HG02571 (cell line): Measurements from ENCODE around the gene MED14.
A peak's percentile ranks its signal among the peaks of the same experiment; 100 is the strongest.
"Not testable (repeated sequence)": the region's sequence is repeated elsewhere in the genome, so short reads cannot be mapped to it uniquely, and the experiment has no call there.

Source experiments
- ATAC-seq: cut with Tn5 transposase; IDR thresholded peaks from one replicate; pipeline ENCODE4 v1.9.1; 2021; ENCODE audit warnings: mild to moderate bottlenecking, moderate library complexity; ENCODE audit not compliant: unreplicated experiment

MED14 gene

DNA sequence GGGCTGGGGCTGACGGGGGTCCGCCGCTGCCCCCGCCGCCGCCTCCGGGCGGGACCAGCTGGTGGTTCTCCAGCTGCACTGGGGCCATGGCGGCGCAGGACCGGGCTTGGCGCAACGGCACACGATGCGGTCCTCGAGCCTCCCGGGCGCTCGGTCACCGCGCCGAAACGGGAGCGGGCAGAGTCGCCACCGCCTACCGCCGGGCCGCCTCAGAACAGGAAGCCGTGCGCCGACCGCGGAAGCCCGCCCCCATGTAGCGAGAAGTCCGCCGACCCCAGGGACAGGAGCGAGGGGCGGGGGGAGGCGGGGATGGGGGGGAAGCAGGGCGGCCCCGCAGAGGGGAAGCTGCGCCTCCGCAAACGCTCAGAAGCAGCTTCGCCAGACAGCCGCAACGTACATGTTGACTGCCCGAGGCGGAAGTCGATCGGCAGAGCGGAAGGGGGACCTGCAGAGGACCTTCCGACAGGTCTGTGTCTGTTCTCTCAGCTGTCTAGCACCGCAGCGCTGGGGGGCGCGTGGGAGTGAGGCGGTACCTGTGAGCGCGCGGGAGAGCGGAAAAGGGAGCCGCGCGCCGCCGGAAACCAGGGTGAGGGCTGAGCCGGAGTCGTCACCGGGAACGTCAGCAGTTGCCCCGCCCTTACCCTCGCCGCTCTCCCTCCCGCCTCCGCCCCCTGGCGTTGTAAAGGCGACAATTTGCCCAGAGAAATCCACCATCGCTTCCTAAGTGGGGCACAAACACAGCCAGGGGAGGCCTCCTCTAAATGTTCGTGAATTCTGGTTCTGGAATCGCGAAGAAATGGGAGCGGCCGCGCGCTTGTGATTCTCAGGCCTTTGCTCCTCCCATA is at the start of gene MED14:
Gene MED14, minus strand, starts transcription at position 218 of the 845 bp plus-strand sequence. Its CDS starts 130 bp downstream, at position 88.
- ATAC-seq: peak; percentile 90

- ATAC-seq: no peak
Observed at GRCh38 chrX:40784516-40785151, 49.3 kb upstream of the MED14 start.

GRCh38 chrX:40782644-40783259 is 47.4 kb upstream of the MED14 start:
- not testable (repeated sequence) for ATAC-seq

- ATAC-seq: no peak
Observed at GRCh38 chrX:40780951-40781350, 45.6 kb upstream of the MED14 start.

DNA sequence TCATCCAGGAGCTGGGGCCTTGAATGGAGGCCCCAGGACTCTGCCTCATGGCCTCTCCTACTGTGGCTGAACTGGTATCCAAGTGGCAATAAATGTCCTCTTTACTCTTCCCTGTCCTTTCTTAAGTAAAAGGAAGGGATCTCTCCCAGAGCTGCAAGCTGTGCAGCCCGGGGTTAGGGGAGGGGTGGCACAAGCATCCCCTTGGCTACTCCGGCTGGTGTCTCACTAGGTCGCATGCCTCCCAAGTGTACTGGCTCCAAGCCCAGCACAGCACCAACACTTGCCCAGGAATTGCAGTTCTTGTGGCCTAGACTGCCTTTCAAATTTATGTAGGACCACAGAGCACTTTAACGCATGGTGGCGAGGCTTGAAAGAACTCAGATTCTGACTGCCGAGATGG is 44.7 kb upstream of the MED14 start:
- ATAC-seq: no peak

DNA sequence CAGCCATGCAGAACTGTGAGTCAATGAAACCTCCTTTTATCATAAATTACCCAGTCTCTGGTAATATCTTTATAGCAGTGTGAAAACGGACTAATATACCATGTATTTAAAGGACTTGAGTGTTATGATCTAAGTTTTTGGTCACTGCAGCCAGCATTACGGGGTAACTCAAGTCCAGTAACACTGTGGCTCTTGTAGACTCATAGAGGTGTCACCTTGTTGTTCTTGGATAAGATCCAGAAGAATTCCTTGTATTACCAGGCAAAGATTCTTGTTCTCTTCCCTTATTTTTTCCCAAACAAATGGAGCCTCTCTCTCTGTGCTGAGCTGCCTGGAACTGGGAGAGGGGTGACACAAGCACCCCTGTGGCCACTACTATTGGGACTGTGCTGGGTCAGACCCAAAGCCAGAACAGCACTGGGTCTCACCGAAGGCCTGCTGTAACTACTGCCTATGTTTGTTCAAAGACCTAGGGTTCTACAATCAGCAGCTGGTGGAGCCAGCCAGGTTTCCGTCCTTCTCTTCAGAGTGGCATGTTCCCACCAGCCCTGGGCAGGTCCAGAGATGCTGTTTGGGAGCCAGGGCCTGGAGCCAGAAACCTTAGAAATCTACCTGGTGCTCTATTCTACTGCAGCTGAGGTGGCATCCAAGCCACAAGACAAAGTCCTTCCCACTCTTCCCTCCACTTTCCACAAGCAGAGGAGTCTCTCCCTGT is 43.7 kb upstream of the MED14 start:
- no peak for ATAC-seq

DNA sequence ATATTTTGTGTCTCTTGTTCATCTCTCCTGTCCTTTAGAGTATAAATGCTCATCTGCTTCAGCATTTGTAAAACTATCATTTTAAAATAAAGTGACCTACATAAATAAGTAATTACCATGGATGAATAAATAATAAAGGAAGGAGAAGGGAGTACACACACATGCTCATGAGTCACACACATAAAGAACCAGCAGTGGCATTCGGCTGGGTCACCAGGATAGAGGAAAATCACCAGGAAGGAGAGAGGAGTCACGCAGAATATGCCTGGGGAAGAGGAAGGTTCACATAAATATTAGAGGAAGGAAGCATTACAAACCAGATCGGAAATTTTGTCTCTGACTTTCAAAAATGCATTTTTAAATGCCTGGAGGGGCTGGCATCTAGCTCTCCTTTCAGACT is 38.5 kb upstream of the MED14 start:
- no peak for ATAC-seq

DNA sequence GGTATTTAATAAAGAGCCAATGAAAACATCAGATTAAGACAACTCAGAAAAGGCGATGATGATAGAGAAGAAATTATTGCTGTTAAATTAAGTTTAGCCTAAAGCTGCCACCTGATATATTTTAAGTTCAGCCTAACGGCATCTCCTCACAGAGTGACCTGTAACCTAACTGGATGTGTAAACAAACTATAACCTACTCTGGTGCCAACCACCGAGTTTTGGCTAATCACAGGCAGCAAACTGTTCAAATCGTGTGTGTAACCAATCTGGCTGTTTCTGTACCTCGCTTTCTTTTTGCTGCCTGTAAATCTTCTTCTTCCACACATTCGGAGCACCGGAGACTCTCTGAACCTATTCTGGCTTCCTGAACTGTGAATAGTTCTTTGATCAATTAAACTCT is 37.8 kb upstream of the MED14 start:
- no peak for ATAC-seq

DNA sequence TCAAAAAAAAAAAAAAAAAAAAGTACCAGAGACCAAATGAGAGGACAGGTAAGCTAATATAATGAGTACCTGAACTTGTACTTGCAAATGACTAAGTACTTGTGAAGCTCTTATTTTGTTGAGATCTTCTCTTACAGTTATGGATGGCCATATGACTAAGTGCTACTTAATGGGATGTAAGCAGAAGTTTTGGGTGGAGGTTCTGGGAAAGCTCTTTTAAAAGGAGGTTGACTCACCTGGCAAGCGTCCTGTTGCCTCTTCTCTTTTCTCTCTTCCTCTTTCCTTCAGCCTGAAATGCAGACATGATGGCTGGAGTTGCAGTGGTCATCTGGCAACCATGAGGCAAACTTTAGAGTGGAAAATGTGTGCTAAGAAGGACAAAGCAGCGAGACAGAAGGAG is 36.9 kb upstream of the MED14 start:
- no peak for ATAC-seq

DNA sequence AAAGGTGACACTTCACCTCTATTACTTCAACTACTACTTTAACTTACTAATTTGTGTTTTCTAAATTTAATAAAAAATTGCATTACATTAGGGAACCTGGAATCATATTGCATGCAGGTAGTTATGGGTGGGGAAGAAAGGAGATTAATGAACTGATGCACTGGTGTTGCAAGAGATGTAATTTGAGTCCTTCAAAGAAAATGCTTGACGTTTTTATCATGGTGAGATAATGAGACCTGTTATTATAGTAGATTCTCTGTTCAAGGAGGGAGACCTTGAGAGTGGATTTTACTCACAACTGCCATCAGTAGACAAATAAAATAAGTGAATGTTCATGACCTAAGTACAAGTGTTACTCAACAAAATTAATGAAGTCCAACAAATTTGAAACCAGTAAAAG is 26.4 kb upstream of the MED14 start:
- ATAC-seq: no peak

DNA sequence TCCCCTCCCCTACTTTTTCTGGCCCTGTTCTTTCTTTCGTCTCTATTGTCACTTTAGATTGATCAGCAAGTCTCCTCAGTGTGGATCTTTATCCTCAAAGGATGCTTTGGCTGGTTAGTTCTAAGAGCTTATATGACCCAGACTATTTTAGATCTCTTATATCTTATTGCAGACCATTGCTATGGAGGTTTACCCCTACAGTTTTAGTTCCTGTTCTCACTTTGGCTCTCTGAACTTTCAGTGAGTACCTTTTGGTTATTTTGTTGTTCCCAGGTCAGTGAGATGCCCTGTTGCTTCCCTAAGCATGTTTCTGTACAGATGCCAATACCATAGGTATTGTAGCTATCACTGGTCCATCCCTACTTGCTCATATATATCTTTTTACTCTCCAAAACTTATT is 24.0 kb upstream of the MED14 start:
- no peak for ATAC-seq

- ATAC-seq: no peak
Observed at GRCh38 chrX:40757058-40757457, 21.7 kb upstream of the MED14 start.

DNA sequence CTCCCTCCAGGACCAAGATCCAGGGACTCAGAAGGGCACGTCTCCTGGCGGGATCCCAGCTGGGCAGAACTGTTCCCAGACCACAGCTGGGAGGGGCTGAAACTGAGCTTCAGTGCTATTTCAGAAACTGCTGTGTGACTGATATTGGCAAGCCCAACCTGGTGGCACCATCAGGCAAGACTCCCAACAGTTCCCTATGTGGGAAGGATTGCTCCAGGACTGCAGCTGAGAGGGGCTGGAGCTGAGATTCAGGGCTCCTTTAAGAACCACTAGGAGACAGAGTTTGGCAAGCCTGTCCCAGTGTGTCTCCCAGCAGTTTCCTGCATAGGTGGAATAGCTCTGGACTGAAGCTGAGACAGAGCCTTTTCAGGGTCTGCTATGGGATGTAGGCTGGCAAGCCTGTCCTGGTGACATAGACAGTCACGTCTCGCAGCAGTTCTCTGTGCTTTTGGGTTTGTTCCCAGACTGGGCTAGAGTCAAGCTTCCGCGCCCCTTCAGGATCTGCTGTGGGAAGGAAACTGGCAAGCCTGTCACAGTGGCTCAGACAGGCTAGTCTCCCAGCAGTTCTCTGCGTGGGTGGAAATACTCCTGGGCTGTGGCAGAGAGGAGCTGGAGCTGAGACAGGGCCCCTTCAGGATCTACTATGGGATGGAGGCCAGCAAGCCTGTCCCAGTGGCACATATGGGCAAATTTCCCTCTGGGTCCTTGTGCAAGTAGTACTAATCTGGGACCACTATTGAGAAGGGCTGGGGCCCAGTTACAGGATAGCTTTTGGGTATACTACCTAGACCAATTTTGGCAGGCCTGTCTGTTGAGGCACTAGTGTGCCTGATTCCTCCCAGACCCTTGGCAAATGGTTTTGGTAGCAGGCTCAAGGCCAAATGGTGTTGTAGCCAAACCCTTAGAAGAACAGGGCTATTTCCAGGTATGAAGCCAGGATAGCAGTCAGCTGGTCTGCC is 20.2 kb upstream of the MED14 start:
- no peak for ATAC-seq

DNA sequence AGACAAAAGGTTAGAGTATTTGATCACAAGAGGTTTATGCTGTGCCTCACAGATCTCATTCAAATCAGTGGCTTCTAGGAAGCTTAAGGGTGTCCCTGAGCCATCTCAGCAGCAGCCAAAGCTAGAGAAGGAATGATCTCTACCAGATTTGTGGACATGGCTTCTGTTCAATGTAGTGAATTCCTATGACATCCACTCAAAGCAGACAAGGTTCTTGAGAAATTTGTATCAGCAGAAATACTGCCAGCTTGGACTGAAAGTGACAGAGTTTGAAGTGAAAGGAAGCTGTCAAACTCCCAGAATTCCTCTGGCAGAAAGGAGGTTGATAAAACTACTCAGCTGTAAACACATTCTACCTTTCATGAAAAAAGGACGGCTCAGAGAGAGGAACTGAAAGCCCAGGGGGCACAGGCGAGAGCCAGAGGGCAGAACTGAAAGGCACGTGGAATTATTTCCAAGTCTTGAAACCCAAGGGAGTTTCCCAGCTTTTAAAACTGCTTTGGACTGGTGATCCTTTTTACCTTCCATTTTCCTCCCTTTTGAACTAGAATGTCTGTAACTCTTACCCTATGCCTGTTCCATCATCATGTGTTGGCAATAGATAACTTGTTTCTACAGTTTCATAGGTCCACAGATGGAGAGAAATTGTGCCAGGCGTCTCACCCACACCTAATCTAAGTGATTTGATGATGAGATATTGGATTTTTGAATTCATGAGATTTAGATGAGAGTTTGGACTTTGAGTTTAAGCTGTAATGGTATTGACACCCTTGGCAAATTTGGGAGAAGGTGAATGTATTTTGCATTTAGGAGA is 14.5 kb upstream of the MED14 start:
- no peak for ATAC-seq

DNA sequence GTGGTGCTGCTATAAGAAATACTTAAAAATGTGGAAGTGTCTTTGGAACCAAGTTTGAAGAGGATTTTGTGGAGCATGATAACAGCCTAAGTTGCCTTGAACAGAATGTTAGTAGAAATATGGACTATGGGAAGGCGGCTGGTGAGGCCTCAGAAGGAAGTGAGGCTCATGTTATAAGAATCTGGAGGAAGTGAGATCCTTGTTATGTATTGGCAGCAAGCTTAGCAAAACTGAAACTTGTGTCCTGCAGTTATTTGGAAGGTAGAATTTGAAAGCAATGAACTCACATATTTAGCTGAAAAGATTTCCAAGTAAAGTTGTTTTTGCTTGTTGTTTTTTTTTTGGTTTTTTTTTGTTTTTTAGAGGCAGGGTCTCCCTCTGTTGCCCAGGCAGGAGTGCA is 13.6 kb upstream of the MED14 start:
- ATAC-seq: no peak

GRCh38 chrX:40746521-40746920 is 11.2 kb upstream of the MED14 start:
- no peak for ATAC-seq

GRCh38 chrX:40736170-40736505 is 796 bp upstream of the MED14 start:
- ATAC-seq: no peak

DNA sequence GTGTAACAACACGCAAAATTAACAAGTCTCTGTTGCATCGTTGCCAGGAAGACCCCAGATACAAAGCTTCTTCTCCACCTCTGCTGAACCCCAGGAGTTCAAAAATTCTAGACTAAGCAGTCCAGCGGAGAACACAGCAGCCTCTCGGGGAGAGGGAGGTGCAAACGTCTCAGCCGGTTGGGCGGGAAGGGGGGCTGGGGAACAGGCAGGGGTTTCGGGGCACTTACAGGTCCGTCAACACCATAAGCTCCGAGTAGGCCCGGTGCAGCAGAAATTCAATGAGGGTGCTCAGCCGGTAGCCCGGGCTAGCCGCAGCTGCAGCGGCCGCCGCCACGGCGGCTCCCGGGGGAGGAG is 394 bp downstream of the MED14 start:
- peak; percentile 27 for ATAC-seq

GRCh38 chrX:40733706-40734105 is 1.6 kb downstream of the MED14 start:
- ATAC-seq: no peak

DNA sequence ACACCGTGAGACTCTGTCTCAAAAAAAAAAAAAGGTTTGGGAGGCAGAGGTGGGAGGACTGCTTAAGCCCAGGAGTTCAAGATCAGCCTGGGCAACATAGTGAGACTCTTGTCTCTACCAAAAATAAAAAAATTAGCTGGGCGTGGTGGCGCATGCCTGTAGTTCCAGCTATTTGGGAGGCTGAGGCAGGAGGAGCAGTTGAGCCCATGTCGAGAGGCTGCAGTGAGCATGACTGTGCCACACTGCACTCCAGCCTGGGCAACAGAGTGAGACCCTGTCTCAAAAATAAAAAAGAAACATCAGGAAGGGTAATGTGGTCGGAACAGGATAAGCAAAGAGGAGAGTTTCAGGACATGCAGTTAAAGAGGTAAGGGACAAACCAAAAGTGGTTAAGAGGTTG is 2.8 kb downstream of the MED14 start:
- not testable (repeated sequence) for ATAC-seq
